NCI-H446 treated with DMSO at 0.1 percent for 48 hours (cell line): ENCODE measurements around the gene SHISAL2A.
A peak's percentile ranks its signal among the peaks of the same experiment; 100 is the strongest.
"Not testable (repeated sequence)": the region's sequence is repeated elsewhere in the genome, so short reads cannot be mapped to it uniquely, and the experiment has no call there.

Experiments used
- DNase-seq: peaks from one replicate; lab custom pipeline; 2025; lab: John Stamatoyannopoulos, UW

SHISAL2A gene

GRCh38 chr1:52684545-52684944, 51.6 kb downstream of the SHISAL2A start:
- DNase-seq, result no peak

- peak; percentile 27 for DNase-seq
These were observed 53.3 kb downstream of the SHISAL2A start for GRCh38 chr1:52686261-52686751.

GRCh38 chr1:52686830-52687229, 53.9 kb downstream of the SHISAL2A start:
- DNase-seq, result no peak

- no peak for DNase-seq
These were observed 58.9 kb downstream of the SHISAL2A start for GRCh38 chr1:52691821-52692220.

GRCh38 chr1:52692697-52693096, 59.7 kb downstream of the SHISAL2A start:
- no peak for DNase-seq

GRCh38 chr1:52693351-52693750, 60.4 kb downstream of the SHISAL2A start:
- not testable (repeated sequence) for DNase-seq

- no peak for DNase-seq
These were observed 60.9 kb downstream of the SHISAL2A start for GRCh38 chr1:52693843-52694242.

GRCh38 chr1:52695627-52696026, 62.7 kb downstream of the SHISAL2A start:
- DNase-seq, result no peak

GRCh38 chr1:52697795-52698674, 65.1 kb downstream of the SHISAL2A start, which contains the start of gene COA7:
Gene COA7, minus strand, starts transcription at chr1:52698347. Its CDS starts 21 bp downstream, at chr1:52698326.
- DNase-seq, result peak; percentile 72

GRCh38 chr1:52702886-52703787, 70.2 kb downstream of the SHISAL2A start:
- DNase-seq, result no peak

GRCh38 chr1:52706136-52706670, 73.2 kb downstream of the SHISAL2A start:
- DNase-seq, result no peak
